ENCODE measurements around the gene MEGF11.

Gene MEGF11

DNA sequence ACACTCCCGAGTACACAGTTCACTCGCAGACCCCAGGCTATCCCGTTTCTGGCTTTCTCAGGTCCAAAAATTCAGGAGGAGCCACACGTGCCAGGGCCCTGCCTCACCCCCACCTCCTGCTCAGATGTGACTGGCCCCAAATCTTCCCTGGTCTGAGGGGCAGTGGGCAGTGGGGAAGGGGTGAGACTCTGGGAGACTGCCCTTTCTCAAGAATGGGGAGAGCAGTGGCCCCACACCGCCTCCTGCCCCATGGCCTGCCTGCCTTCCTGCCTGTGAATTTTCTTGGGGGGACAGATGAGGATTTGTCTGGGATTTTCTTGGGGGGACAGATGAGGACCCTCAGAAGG lies 174.6 kb downstream of the MEGF11 start:
- DNase-seq = no peak

DNA sequence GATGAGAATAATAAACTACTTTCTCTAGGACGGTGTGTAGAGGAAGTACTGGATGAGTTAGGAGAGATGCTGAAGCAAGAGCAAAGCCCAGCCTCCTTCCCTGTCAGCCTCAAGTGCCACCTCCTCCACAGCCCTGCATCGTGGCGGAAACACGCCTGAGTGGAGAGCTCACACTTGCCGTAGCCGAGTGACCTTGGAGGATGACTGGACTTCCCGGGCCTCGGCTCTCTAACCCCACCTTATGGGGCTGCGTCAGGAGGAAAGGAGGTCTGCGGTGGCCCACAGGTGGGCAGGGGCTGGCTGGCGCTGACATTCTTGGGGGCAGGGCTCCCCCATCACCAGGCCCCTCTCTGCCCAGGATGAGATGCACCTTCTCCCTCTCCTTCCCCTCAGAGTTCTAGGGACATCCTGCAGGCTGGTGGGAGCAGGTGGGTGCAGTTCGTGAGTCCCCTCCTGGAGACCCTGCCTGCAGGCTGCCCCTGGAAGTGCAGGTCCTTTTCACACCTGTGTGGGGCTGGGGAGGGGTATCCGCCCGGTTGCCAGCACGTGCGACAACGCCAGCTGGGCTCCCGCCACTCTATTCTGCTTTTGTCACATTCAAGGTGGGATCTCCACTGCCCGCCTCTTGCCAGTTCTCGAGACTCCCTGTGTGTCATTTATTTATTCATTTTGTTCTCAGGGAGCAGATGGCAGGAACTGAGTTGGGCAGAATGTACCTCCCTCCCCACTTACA lies 175.2 kb downstream of the MEGF11 start:
- DNase-seq = no peak

DNA sequence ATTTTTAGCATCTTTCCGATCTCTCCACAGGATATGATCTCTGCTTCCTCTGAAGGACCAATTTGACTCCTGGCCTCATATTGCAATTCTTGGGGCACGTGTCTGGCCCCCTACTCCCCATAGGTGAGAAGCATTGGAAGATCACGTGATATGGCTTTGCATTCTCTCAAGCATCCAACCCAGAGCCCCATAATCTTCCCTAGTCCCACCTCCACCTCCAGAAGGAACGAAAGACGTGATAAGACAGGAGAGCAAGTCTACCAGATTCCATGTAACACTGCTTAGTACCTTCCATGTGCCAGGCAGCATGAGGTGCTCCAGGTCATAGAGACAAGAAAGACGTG lies 176.3 kb downstream of the MEGF11 start:
- DNase-seq = no peak

DNA sequence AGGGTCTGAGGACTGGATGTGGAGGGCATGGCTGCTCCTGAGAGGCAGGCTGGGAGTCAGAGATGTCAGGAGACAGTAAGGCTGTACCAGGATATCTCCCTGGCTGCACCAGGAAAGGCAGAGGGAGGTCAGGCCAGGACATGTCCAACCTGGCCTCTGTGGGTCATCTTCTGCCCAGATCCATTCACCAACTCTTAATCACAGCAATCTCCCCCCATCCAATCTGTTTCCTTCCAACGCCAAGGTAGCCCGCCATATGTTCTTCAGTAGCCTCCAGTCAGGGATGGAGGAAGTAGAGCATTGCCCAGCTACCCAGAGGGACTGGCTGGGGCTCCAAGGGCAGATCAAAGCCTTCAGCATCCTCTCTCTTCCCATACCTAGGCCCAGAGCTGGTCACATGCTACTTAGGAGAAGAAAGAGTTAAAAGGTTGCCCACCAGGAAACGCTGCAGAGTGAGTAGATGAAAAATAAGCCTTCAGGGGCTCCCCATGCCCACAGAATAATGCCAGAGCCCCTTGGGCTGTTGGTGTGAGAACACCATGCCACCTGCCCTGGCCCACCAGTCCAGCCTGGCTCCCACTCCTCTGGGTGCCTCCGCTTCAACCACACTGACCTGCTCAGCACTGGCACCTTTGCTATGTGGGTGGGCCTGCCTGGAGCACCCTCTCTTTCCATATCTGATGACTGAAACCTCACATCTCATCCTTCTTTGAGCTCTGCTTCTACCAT lies 176.8 kb downstream of the MEGF11 start:
- no peak for DNase-seq

DNA sequence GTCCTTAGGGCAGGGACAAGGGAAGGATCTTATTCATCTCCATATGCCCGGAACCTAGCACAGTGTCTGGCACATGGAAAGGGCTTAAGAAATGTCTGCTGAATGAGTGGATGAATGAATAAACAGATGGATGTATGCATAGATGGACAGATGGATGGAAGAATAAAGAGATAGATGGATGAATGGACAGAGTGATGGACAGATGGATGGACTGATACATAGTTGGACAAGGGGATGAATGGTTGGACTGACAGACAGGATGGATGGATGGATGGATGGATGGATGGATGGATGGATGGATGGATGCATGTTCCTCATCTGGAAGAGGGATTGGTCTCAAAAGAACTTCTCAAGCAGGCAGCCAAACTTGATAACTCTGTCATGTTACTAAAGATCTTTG lies 177.6 kb downstream of the MEGF11 start:
- DNase-seq = no peak

DNA sequence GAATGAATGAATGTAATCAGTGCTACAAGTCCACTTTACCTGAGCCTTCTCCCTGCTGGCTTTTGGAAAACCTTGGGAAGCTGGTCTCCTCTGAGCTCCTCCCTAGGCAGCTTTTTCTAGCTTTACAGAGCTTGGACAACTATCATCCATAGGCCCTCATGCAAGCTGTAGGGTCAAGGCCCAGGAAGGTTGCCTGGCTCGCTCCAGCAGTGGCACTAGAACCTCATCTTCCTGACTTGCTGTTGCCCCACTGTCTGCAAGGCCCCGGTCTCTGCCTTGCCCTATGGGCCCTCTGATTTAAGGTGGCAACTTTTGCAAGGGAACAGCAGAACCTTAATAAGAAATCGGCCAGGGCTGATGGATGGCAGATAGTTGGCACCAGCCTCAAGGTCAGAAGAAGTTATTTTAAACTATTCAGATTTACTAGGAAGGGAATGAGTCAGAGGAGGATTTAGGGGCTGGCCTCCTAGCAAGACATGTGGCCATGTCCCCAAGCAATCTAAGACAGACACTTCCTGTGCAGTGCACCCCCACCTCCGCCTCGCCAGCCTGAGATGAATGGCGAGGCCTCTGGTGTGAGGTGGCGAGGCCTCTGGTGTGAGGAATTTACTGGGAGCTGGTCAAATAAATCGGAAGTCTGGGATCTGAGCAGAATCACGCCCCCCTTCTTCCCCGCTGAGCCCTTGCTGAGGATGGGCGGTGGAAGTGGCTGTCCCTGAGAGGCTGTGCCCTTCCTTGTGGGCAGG lies 180.8 kb downstream of the MEGF11 start:
- DNase-seq = peak; percentile 10

DNA sequence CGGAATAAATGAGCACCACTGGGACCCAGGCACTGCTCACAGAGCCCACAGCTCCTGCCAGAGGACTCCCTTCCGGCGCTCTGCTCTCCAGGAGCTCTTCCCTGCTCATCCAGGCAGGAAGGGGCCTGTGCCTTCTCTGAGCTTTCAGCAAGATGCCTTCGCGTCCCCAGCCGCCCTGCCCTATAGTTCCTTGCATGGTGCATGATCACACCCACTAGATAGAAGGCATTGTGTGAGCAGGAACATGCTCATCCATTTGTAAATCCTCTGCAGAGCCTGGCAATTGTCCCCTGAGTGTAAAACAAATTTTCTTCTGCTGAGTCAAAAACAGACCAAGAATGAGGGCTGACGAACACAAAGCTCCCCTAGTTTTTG lies 181.6 kb downstream of the MEGF11 start:
- DNase-seq = peak; percentile 30

DNA sequence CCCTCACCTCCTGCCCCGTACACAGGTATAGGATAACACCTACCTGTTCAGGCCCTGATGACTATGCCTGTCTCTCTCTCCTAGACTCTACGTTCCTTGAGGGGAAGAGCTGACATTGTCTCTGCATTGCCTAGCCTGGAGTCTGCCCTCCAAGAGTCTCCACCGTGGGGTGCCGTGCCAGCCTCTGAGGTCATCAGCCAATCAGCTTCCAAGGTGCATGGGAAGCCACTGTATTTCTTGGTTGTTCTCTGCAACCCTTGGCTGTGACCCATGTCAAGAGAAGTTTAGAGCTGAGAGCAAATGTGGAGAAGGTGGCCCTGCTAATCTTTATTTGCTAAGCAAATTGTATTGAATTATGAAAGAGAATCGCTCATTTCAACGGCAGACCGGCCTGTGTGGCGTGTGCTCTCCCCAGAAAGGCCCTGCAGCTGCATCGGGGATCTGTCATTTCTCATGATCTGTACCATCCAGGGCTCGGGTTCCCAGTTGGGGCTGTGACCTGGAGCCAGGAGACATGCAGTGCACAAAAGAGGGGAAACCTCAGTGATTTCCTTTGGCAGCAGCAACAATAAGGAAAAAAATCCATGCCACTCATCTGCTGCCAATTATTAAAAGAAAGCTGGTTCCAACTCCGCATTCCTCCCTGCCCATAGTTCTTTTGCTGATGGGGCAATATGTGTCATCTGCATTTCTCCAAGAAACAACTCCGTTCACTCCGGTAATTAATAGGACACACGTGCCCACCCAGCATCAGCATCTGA lies 182.2 kb downstream of the MEGF11 start:
- no peak for DNase-seq

DNA sequence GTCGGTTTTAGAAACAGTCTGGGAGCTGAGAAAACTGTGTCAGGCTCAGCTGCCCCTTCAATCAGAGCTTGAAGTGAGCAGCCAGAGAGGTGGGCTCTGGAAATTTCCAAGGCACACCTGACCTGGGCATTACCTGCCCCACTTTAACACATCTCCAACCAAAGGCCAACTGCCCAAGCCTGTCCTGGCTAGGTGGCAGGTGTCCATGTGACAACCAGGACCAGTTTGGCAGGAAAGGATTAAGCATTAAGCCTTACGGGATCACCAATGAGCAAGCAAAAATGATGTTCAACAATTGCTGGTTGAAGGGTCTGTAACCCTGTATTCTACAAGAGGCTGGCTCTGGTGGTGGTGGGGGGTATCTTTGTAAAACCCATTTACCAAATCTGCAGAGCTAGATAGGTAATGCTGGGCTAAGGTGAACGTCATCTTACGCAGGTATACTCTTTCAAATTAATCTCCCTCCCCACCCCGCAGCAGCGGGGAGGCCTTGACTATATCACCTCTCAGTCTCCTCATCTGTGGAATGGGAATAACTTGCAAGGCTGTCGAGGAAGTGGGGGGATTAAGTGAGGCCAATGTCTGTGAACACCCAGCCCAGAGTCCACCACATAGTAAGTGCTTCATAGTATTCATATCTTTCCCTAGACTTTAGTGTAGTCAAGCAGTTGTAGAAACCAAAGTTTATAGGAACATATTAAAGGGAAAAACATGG lies 183.2 kb downstream of the MEGF11 start:
- no peak for DNase-seq

DNA sequence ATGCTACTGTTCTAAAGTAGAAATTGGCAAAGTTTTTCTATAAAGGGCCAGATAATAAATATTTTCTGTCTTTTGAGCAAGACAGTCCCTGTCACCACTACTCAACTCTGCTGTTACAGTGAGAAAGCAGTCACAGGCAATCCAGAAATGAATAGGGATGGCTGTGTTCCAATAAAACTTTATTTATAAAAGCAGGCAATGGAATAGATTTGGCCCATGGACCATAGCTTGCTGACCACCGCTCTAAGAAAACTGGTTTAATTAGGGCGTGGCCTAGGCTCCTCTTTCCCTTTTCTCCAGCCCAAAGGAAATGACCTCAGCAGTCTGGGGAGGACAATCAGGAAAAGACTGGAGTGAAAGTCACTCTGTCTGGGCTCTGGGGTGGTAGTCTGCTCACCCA lies 183.8 kb downstream of the MEGF11 start:
- no peak for DNase-seq

DNA sequence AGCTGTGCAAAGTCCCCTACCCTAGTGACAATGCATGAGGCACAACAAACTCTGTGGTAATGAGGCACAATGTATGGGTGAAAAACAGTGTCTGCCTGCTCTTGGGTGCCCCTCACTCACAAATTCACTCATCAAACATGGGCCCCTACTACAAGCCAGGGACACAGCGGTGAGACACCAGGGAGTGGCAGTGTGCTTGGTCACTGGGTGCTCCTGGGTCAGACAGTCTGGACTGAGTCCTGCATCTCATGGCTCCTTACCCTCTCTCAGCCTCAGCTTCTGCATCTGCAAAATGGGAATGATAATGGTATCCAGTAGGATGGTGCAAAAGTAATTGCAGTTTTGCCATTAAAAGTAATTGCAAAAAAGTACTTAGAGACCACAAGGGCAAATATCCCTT lies 184.7 kb downstream of the MEGF11 start:
- no peak for DNase-seq

DNA sequence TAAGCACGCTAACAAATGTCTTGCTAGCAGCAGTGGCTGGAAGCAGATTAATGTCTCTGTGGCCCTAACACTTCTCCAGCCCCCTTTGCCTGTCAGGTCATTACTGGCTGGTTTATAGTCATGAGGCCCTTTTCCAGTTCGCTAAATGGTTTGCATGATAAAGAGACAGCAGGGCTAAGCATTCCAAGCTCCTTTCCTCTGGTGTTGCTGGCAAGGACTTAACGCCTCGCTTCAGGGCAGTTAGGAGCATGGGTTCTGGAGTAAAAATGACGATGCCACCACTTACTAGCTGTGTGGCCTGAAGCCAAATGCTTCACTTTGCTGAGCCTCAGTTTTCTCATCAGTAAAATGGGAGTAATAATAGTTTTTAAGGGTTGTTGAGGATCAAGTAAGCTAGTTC lies 185.9 kb downstream of the MEGF11 start:
- no peak for DNase-seq

DNA sequence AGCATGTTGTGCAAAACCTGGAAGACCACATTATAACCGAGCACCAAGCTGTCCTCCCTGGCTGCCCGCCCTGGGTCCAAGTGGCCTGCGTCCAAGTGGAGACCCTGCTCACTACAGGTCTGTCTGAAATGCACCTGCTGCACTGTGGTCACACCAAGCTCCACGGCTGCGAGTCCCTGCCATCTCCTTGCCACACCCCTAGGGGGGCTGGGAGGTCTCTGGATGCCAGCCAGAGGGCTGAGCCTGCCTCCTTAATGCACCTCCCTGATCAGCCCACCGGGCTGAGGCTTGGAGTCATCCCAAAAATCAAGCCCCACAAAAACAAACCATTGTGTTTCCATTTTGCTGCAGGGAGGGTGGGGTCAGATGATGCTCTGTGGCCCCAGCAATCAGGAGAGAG lies 187.1 kb downstream of the MEGF11 start:
- no peak for DNase-seq

DNA sequence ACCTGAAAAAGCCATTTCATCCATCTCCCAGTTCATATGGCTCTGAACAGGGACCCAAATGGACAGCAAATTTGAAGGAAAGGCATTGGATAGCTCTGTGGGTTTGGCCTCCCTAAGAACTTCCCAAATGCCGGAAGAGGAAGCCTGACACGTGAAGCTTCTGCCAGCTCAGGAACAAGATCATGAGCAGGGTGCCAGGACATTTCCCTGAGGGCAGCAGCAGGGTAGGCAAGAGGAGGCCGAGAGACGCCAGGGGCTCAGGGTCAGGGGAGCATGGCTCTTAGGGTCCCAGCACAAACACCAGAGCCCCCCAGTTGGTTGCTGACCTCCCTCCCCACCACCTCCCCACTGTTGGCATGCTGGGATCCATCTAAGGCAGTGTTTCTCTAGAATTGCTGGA lies 187.5 kb downstream of the MEGF11 start:
- no peak for DNase-seq

DNA sequence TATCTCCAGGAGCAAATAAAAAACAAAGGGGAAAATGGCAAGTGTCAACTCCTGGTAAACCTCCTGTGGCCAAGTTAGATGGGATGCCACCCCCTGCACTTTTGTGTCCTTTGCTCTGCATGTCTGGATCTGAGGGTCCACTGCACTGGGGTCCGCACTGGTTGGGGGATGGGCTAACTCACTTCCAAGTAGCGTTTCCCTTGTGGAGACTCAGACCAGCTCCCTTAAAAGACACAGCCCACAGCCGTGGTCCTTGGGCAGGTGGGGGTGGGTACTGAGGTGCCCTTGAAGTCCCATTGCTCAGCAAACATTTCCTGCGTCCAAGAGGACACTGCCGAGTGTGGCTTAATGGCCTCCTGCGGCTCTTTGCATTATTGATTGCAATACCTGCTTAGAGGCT lies 188.2 kb downstream of the MEGF11 start:
- no peak for DNase-seq

DNA sequence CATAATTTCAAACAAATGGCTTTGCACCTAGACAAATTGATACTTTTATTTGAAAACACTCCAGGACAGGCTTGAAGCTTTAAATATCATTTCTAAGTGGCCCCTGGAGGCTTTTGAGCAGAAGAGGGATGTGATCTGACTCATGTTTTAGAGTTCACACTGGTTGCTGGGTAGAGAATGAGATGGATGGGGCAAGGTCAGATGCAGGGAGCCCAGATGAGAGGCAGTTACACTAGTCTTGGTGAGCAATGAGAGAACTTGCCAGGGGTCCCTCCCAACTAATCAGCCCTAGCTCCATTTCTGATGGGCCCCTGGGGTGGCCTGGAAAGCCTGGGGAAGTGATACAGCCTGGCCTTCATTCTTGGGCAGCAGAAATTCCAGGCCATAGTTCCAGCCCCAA lies 190.4 kb downstream of the MEGF11 start:
- no peak for DNase-seq

DNA sequence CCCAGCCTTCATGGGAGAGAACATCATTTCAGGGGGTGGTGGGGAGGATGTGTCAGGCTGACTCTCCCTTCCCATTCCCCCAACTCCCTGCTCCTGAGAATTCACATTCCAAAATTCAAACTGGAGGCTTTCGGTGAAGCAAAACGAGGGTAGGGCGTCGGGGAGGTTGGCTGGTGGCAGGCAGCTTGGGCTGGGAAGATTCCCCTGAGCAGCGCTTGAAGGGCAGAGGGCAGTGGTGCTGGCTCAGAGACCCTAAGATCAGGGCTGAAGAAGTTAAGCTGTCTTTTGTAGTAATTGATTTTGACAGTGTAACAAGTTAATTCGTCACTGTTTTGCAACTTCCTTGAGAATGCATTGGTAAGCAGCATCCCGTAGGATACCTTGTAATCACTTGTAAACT lies 196.5 kb downstream of the MEGF11 start:
- DNase-seq = no peak

DNA sequence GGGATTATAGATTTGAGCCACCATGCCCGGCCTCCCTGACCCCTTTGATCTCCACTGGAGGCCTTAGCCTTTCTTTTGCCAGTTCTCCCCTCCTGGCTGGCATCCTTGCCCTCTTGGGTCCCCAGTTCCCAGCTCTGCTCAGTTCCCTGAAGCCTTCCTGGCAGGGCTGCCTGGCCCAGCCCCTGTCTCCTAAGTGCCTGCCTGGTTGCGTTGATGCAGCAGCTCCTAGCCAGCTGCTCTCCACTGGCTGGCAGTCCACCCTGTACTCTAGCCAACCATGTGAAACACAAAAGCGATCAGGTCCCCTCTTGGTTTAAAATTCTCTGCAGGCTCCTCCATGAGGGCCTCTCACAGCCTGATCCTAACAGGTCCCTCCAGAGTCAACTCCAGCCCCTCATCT lies 199.6 kb downstream of the MEGF11 start:
- DNase-seq = no peak

DNA sequence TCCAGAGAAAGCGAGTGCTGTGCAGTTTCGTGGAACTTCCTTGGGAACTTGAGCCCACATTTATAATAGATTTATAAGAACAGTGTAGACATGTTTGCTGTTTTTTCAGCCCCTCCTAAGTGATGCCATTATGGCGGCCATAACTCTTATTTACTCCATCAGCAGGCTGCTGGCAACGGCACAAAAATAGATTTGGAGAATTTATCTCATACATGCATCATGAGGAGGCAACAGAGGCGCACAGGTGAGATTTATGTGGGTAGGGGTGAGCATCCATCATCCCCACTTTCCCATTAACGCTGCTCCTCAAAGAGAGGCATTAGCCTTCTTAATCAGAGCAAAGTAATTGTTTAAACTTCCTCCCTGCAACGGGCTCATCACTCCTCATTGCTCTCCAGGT lies 201.7 kb downstream of the MEGF11 start:
- DNase-seq = no peak

DNA sequence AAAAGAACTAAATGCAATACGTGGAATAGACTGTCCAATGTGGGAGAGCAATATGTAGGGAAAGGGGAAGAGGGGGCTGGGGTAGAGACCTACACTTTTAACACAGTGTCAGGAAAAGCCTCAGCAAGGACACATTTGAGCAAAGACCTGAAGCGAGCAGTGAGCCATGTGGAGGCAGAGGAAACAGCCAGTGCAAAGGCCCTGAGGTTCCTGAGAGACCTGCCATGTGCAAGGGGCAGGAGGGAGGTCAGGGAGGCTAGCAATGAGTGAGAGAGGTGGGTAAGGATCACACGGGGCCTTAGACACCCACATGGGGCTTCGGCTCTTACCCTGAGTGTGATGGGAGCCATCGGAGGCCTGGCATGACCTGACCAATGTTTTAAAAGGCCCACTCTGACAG lies 203.3 kb downstream of the MEGF11 start:
- no peak for DNase-seq

DNA sequence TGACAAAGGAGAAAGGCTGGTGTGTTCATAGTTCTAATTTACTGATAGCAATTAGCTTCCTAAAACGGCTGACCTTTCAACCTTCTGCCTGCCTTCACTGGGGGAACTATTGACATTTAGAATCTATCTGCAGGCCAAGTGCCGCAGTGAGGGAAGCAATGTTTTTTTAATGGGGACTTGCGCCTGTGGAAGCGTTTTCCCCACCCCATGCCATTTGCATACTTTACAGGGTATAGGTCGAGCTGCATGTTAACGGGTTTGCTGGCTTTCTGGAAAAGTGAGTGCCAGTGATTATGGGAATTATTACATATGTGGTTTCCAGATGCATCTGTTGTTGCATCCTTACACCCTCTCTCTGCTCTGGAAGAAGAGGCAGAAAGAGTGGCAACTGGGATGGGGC lies 204.2 kb downstream of the MEGF11 start:
- DNase-seq = no peak

DNA sequence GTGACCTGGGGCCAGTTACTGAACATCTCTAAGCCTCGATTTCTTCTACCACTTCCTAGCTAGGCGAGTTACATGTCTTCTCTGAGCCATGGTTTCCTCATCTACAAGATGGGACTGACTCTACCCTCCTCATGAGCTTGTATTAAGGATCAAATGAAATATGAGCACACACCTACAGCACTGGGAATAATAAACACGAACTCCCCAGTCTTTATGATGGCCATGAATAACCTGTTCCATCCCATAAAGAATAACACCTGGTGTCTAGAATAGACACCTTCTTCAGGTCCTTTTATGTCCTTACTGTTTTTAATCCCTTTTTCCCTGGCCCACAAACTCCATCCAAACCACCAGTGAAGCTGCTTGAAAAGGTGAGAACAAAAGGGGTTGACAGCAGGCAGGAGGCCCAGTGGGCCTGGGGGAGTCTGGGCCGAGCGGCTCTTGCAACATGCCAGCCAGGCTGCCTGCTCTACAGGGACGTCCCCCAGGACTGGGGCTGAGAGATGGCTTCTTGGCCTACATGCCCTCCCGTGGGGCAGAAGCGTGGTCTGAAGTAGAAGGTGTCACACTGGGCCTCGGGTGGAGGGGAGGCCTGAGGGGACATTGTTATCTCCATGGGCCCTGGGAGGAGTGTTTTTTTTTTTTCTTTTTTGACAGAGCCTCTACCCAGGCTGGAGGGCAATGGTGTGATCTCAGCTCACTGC lies 206.1 kb downstream of the MEGF11 start:
- DNase-seq = no peak
